HG02588 (cell line): ENCODE measurements around the gene ACTL7B.
"Not testable (repeated sequence)": the region's sequence is repeated elsewhere in the genome, so short reads cannot be mapped to it uniquely, and the experiment has no call there.

Source experiments
- ATAC-seq: cut with Tn5 transposase; IDR thresholded peaks from one replicate; pipeline ENCODE4 v1.9.1; 2021; ENCODE audit warnings: mild to moderate bottlenecking, moderate library complexity; ENCODE audit not compliant: unreplicated experiment

Gene ACTL7B

DNA sequence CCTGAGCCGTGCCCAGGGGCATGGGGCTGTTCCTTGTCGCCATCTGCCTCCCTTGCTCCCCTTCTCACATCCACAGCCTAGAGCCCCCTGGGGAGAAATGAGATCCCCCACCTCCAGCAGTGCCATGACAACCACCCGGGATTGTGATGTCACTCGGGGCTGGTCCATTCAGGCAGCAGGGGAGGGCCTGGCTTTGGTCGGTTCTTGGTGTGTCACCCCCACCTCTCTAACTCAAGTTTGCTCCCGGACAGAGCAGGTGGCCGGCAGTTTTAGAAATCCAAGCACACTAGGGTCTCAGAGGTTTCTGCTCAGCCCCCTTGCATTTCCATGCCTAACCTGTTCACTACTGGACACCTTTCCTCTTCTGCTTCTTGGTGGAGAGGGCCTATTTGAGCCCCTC lies at the start of gene ACTL7B:
ACTL7B (minus strand) TSS at position 99 of the 400 bp plus-strand sequence; CDS start at position 43, 56 bp downstream.
- no peak for ATAC-seq

DNA sequence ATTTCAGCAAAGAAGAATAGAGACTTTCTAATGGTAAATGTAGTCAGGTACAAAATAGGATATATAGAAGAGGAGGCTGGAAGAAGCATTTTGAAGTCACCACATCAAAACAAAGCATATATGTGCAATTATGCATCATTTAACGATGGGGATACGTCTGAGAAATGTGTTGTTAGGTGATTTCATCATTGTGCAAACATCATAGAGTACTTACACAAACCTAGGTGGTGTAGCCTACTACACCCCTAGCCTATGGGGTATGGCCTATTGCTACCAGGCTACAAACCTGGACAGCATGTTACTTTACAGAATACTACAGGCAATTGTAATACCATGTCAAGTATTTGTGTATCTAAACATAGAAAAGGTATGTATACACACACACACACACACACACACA lies 49.7 kb upstream of the ACTL7B start:
- ATAC-seq = no peak

GRCh38 chr9:108904161-108904560 lies 48.4 kb upstream of the ACTL7B start:
- ATAC-seq = no peak

GRCh38 chr9:108903420-108904103 lies 47.8 kb upstream of the ACTL7B start:
- no peak for ATAC-seq

DNA sequence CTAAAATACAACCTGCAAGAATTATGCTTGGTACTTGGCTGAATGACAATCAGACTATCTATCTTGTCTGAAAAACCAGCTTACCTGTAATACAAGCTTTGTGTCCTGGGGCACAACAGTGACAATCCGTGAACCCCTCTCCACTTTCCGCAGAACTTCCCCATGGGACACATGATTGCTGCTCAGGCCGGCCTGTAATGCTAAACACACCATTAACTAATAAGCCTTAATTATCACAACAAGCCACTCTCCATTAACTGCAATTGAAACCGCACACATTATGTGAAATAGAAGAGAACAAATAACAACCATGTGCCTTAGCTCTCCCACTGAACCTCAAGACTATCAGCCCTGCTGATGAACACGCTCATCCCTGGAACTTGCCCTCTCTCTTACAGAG lies 44.4 kb upstream of the ACTL7B start:
- no peak for ATAC-seq

DNA sequence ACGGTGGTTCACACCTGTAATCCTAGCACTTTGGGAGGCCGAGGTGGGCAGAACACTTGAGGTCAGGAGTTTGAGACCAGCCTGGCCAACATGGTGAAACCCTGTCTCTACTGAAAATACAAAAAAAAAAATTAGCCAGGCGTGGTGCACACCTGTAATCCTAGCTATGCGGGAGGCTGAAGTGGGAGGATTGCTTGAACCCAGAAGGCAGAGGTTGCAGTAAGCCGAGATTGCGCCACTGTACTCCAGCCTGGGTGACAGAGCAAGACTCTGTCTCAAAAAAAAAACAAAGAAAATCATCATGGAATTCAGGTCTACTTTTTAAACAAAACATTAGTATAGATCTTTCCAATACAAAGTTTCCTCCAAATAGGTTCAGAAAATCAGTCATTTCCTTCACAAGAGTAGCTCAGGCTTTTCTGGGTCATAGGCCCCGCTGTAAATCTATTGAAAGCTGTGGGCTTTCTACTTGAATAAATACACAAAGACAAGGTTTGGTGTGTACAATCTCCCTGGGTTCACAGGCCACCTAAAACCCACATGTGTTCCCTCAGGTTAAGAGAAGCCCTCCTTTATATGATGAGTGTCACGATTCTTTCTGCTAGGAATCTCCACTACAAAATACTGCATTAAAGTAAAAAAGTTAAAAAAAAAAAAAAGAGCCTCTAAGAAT lies 43.4 kb upstream of the ACTL7B start:
- not testable (repeated sequence) for ATAC-seq

- ATAC-seq = no peak
Measured at GRCh38 chr9:108897324-108898096, 41.7 kb upstream of the ACTL7B start.

DNA sequence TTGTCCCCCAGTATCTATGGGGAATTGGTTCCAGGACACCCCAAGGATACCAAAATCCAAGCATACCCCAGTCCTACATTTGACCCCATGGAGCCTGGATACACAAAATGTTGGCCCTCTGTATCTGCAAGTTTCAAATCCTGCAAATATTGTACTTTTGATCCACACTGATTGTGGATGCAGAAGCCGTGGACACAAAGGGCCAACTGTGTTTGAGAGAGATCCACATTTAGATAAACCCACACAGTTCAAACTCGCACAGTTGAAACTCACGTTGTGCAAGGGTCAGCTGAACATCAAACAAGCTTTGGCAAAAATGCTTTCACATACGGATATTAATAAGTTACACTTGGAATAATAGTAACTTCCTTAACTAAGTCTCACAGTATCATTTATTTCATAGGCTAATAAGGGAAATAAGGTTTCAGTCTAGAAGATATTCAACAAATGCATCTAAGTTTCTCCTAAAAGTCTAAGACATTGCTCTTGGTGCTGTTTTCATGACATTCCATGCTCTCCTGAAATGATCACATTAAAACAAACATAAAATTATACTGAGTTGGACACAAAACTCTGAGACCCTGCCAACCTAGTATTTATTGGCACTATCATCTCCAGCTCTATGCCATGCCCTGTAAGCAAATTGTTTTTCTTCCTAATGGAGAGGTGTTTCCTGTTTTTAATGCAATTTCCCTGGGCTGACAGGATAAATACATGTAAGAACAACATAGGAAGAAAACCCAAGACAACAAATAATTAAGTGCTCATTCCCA lies 38.6 kb upstream of the ACTL7B start:
- ATAC-seq = no peak

DNA sequence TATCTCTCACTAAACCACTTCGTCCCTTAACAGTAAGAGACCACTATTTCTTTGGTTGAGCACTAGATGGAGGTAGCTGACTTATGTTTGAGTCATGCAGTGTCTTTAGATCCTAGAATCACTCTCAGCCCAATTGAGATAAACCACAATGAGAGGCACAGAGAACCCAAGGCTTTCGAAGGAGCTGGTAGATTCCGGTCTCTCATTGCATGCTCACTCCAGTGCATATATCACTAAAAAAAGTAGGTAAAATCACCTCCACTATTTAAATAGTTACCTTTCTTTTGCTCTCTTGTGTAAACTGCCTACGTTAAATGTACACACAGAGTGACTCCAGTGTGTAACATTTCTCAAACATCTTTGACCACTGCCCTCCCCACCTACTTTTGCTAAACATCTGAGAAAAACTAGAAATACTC lies 33.9 kb upstream of the ACTL7B start:
- ATAC-seq = no peak

GRCh38 chr9:108886594-108887271 lies 30.9 kb upstream of the ACTL7B start:
- ATAC-seq = not testable (repeated sequence)

GRCh38 chr9:108885643-108886348 lies 30.0 kb upstream of the ACTL7B start:
- peak; percentile 99 for ATAC-seq

DNA sequence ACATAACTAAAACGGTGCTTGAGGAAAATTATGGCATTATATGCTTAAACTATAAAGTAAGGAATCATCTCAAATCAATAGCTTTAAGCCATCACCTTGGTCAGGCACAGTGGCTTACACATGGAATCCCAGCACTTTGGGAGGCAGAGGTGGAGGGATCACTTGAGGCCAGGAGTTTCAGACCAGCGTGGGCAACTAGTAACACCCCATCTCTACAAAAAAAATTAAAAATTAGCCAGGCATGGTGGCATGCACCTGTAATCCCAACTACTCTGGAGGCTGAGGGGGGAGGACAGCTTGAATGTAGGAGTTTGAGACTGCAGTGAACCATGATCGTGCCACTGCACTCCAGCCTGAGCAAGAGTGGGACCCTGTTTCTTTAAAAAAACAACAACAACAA lies 28.9 kb upstream of the ACTL7B start:
- ATAC-seq = no peak

DNA sequence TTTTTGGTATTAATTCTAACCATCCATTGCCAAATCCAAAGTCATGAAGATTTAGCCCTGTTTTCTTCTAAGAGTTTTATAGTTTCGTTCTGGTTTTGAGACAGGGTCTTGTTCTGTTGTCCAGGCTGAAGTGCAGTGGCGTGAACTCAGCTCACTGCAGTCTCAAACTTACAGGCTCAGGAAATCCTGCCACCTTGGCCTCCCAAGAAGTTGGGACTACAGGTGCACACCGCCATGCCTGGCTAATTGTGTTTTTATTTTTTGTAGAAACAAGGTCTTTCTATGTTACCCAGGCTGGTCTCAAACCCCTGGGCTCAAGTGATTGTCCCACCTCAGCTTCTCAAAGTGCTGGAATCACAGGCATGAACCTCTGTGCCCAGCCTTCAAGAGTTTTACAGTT lies 27.3 kb upstream of the ACTL7B start:
- ATAC-seq = no peak

- no peak for ATAC-seq
Measured at GRCh38 chr9:108882052-108882888, 26.5 kb upstream of the ACTL7B start.

DNA sequence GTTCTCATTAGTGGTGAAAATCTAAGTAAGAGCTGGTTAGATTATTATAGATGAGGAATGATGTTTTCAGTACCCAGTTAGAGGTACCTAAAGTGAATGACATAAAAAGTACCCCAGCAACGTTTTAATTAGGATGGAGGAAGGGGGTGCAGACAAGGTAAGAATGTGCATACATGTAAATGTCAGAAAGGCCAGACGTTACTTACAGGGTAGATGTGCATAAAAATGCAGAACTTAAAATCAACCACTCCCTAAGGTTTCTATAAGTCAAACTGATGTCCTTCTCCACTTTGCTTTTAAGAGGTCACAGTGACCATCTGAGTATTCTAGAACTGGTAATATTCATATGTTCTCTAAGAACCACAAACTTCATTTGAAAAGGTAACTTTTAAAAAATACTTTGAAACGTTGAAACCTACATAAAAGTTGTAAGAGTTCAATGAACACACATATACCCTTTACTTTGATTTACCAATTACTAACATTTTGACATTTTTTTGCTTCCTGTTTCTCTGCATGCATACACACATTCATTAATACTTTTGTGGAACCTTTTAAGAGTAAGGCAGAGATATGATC lies 25.0 kb upstream of the ACTL7B start:
- ATAC-seq = no peak

DNA sequence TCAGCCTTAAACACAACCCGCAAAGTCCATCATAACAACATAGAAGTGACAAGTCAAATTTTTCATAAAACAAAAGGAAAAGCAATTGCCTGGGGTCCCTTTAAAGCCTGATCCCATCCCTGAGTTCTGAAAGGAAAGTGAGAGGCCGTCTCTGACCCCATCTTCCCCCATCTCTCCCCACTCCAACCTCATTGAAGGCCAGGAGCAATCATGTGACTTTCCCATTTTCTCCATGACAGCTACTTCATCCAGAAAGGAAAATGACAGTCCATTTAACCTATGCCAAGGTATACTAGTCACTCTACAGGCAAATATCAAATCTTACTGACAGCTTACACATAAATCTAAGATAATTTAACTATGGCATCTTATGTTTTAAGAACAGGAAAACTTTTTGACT lies 21.7 kb upstream of the ACTL7B start:
- no peak for ATAC-seq

DNA sequence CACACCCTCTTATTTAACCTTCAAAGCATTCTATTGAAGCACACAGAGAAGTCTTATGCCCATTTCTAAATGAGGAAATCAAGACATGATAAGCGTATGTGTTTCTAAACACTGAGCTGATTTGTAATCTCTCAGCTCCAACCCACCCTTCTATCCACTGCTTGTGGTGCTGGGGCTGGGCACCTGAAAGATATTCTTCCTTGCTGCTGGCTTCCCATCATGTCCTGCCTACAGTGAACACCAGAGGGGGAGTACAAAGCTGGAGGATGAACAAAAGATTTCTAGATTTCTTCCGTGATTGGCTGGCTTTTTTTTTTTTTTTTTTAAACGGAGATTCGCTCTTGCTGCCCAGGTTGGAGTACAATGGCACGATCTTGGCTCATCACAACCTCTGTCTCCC lies 20.6 kb upstream of the ACTL7B start:
- ATAC-seq = no peak

- ATAC-seq = peak; percentile 49
Measured at GRCh38 chr9:108874058-108874788, 18.4 kb upstream of the ACTL7B start.
